GM12865 (cell line): Measurements from ENCODE around the gene MCM5.

Experiments used
- DNase-seq: peaks from one replicate; pipeline ENCODE4 v3.0.0; 2010; ENCODE audit warnings: low read depth
- H3K4me3 ChIP-seq: 2 replicates; pipeline ENCODE4 v1.5.1; 2011; ENCODE audit warnings: mild to moderate bottlenecking, low read depth, low read length, control low read depth
- CTCF ChIP-seq: IDR thresholded peaks from 2 replicates; pipeline ENCODE4 v1.5.1; 2011; ENCODE audit warnings: low read length, control low read depth, low read depth, inconsistent platforms; ENCODE audit not compliant: insufficient read depth; ENCODE audit errors: missing control alignments

Gene MCM5

DNA sequence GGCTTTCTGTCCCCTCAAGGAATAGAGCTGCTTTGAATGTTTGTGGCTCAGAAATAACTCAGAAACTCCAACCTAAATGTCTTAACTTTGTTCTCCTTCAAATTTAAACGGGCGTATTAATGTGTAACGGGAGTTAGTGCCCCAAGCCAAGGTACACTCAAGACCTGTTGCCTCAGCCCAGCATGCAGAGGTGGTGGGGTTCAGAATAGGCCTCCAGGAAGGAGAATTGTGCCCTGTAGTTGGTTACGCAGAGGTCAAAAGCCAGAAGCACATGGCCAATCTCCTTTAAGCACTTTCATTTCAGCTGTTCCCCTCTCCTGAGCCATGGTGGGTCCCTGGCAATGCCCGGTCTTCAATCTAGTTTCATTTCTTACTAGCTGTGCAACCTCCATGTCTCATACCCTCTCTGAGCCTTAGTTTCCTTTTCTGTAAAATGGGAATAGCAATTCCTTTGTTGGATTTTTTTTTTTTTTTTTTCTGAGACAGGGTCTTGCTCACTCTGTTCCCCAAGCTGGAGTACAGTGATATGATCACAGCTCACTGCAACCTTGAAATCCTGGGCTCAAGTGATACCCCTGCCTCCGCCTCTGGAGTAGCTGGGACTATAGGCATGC lies 14.9 kb upstream of the MCM5 start:
- no peak overlapping the region for H3K4me3 ChIP-seq
- DNase-seq: no peak
- no peak for TF ChIP-seq CTCF

GRCh38 chr22:35386670-35387288 lies 13.2 kb upstream of the MCM5 start:
- TF ChIP-seq CTCF: no peak
- DNase-seq: no peak
- no peak overlapping the region for H3K4me3 ChIP-seq

- no peak for DNase-seq
- H3K4me3 ChIP-seq: no peak overlapping the region
- TF ChIP-seq CTCF: no peak
Observed at GRCh38 chr22:35390933-35391332, 9.0 kb upstream of the MCM5 start.

DNA sequence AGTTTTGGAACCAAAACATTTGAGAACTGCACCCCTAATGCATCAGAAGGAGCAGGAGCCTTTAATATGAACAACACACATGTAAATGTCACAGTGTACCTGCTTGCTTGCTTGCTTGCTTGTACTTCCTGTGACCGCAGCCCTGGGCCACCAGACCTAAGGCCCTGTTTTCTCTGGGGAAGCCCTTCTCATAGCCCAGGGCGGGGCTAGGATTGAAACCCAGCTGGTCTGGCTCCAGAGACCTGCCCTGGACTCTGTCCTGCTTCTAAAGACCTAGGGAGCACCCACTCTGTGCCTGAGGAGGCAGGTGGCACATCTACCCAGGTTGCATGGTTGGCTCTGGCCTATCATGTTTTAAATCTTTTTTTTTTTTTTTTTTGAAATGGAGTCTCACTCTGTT lies 7.6 kb upstream of the MCM5 start:
- TF ChIP-seq CTCF: no peak
- H3K4me3 ChIP-seq: no peak overlapping the region
- peak; percentile 60 for DNase-seq

DNA sequence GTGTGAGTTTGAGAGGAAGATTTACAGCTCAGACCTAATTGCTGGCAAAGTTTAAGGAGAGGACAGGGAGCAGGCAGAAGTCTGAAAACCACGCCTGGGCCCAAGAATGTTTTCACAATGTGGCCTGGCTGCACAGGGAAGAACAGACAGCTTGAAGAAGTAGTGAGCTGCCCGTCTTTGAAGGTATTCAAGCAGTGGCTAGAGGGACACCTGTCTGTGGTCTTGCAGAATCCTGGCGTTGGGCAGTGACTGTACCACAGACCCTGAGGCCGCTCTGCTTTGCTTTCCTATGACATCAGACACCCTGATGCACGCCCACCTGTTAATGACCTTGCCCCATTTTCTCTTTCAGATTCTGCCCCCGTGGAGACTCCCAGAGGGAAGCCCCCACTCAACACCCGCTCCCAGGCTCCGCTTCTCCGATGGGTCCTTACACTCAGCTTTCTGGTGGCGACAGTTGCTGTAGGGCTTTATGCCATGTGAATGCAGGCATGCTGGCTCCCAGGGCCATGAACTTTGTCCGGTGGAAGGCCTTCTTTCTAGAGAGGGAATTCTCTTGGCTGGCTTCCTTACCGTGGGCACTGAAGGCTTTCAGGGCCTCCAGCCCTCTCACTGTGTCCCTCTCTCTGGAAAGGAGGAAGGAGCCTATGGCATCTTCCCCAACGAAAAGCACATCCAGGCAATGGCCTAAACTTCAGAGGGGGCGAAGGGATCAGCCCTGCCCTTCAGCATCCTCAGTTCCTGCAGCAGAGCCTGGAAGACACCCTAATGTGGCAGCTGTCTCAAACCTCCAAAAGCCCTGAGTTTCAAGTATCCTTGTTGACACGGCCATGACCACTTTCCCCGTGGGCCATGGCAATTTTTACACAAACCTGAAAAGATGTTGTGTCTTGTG lies 6.6 kb upstream of the MCM5 start:
- TF ChIP-seq CTCF: no peak
- H3K4me3 ChIP-seq: no peak overlapping the region
- no peak for DNase-seq

- H3K4me3 ChIP-seq: no peak overlapping the region
- no peak for DNase-seq
- TF ChIP-seq CTCF: no peak
Observed at GRCh38 chr22:35394011-35394312, 6.0 kb upstream of the MCM5 start.
